ENCODE results near the gene HECW1. TPM values are rescaled to one million over a fixed set of nuclear protein-coding genes. Genes with fewer than 3 reads are reported as not detected.
A peak's percentile ranks its signal among the peaks of the same experiment; 100 is the strongest.

Gene HECW1
- total and polyA plus RNA-seq, 10 of the 15 experiments (the other 5 are each of a cell fraction or from before 2014, with no cell fraction given) = under 0.01 to 0.31 (median 0.04) TPM; not detected in 3

DNA sequence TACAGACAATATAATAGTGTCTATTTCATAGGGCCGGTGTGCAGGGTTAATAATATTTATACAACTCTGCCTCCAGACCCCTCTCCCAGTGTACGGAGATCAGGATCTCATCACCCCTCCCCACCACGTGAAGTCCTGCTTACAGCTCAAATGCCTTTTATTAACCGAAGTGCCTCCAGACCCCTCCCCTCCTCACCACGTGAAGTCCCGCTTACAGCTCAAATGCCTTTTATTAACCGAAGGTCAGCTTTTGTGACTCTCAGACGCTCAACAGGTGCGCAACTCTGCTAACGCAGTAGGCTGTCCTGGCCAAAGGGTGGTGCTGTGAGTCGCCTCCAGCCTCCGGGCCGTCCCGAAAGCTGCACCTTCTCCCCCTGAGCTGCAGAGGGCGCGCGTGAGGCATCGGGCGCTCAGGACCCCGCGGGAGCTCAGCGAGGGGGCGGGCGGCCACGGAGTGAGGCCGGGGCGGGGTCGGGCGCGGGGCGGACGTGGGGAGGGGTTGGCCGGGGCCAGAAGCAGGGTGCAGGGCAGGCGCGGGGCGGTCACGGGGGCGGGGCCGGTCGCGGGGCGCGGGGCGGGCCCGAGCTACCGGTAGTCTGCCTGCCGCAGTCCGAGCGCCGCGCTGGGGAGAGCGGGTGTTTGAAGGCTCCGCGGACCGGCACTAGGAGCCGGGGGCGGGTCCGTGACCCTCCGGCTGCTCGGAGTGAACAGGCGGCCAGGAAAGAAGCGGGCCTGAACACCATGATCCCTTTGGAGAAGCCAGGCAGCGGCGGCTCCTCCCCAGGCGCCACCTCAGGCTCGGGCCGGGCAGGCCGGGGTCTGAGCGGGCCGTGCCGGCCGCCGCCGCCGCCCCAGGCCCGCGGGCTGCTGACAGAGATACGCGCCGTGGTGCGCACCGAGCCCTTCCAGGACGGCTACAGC, 470.3 kb downstream of the HECW1 start, which contains the start of gene STK17A (continued):
- TF ChIP-seq, protein P1, sequence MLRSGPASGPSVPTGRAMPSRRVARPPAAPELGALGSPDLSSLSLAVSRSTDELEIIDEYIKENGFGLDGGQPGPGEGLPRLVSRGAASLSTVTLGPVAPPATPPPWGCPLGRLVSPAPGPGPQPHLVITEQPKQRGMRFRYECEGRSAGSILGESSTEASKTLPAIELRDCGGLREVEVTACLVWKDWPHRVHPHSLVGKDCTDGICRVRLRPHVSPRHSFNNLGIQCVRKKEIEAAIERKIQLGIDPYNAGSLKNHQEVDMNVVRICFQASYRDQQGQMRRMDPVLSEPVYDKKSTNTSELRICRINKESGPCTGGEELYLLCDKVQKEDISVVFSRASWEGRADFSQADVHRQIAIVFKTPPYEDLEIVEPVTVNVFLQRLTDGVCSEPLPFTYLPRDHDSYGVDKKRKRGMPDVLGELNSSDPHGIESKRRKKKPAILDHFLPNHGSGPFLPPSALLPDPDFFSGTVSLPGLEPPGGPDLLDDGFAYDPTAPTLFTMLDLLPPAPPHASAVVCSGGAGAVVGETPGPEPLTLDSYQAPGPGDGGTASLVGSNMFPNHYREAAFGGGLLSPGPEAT (IDR thresholded peaks at IDR 0.05; ENCODE audit: low read depth) = no peak
- TF ChIP-seq STAT3 (IDR thresholded peaks at IDR 0.05; ENCODE audit: low read depth, low read length) (no peak), SREBF1 (IDR thresholded peaks at IDR 0.05; ENCODE audit: low read length) (no peak), TBL1XR1 (IDR thresholded peaks at IDR 0.05; ENCODE audit: low read depth, low read length) (0 out of 2 replicates have a peak, but pooled peaks have one; percentile 44), ZNF622 (IDR thresholded peaks at IDR 0.05) (no peak), FOXK2 (IDR thresholded peaks at IDR 0.05) (no peak), CHD1 (IDR thresholded peaks at IDR 0.05; ENCODE audit: low read depth, low read length) (no peak; the same call in 1 of the 2 replicates), BCL11A (IDR thresholded peaks at IDR 0.05; ENCODE audit: low read depth, low read length) (no peak), MXI1 (IDR thresholded peaks at IDR 0.05; ENCODE audit: low read depth, low read length) (peak; percentile 44; the same call in 1 of the 2 replicates), STAT1 (conservative IDR thresholded peaks at IDR 0.05) (no peak), KLF5 (IDR thresholded peaks at IDR 0.05; ENCODE audit: partially characterized antibody) (no peak), CHD4 (IDR thresholded peaks at IDR 0.05) (no peak)
- TF ChIP-seq, protein P2, sequence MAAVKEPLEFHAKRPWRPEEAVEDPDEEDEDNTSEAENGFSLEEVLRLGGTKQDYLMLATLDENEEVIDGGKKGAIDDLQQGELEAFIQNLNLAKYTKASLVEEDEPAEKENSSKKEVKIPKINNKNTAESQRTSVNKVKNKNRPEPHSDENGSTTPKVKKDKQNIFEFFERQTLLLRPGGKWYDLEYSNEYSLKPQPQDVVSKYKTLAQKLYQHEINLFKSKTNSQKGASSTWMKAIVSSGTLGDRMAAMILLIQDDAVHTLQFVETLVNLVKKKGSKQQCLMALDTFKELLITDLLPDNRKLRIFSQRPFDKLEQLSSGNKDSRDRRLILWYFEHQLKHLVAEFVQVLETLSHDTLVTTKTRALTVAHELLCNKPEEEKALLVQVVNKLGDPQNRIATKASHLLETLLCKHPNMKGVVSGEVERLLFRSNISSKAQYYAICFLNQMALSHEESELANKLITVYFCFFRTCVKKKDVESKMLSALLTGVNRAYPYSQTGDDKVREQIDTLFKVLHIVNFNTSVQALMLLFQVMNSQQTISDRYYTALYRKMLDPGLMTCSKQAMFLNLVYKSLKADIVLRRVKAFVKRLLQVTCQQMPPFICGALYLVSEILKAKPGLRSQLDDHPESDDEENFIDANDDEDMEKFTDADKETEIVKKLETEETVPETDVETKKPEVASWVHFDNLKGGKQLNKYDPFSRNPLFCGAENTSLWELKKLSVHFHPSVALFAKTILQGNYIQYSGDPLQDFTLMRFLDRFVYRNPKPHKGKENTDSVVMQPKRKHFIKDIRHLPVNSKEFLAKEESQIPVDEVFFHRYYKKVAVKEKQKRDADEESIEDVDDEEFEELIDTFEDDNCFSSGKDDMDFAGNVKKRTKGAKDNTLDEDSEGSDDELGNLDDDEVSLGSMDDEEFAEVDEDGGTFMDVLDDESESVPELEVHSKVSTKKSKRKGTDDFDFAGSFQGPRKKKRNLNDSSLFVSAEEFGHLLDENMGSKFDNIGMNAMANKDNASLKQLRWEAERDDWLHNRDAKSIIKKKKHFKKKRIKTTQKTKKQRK (IDR thresholded peaks at IDR 0.05; ENCODE audit: low read depth, low read length) = no peak
- TF ChIP-seq, protein P3, sequence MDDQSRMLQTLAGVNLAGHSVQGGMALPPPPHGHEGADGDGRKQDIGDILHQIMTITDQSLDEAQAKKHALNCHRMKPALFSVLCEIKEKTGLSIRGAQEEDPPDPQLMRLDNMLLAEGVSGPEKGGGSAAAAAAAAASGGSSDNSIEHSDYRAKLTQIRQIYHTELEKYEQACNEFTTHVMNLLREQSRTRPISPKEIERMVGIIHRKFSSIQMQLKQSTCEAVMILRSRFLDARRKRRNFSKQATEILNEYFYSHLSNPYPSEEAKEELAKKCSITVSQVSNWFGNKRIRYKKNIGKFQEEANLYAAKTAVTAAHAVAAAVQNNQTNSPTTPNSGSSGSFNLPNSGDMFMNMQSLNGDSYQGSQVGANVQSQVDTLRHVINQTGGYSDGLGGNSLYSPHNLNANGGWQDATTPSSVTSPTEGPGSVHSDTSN (IDR thresholded peaks at IDR 0.05; ENCODE audit: insufficient replicate concordance, low read depth, low read length) = peak; percentile 78
- TF ChIP-seq, protein P4, sequence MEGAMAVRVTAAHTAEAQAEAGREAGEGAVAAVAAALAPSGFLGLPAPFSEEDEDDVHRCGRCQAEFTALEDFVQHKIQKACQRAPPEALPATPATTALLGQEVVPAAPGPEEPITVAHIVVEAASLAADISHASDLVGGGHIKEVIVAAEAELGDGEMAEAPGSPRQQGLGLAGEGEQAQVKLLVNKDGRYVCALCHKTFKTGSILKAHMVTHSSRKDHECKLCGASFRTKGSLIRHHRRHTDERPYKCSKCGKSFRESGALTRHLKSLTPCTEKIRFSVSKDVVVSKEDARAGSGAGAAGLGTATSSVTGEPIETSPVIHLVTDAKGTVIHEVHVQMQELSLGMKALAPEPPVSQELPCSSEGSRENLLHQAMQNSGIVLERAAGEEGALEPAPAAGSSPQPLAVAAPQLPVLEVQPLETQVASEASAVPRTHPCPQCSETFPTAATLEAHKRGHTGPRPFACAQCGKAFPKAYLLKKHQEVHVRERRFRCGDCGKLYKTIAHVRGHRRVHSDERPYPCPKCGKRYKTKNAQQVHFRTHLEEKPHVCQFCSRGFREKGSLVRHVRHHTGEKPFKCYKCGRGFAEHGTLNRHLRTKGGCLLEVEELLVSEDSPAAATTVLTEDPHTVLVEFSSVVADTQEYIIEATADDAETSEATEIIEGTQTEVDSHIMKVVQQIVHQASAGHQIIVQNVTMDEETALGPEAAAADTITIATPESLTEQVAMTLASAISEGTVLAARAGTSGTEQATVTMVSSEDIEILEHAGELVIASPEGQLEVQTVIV (IDR thresholded peaks at IDR 0.05; ENCODE audit: borderline replicate concordance, partially characterized antibody) = no peak
- TF ChIP-seq, protein P5, sequence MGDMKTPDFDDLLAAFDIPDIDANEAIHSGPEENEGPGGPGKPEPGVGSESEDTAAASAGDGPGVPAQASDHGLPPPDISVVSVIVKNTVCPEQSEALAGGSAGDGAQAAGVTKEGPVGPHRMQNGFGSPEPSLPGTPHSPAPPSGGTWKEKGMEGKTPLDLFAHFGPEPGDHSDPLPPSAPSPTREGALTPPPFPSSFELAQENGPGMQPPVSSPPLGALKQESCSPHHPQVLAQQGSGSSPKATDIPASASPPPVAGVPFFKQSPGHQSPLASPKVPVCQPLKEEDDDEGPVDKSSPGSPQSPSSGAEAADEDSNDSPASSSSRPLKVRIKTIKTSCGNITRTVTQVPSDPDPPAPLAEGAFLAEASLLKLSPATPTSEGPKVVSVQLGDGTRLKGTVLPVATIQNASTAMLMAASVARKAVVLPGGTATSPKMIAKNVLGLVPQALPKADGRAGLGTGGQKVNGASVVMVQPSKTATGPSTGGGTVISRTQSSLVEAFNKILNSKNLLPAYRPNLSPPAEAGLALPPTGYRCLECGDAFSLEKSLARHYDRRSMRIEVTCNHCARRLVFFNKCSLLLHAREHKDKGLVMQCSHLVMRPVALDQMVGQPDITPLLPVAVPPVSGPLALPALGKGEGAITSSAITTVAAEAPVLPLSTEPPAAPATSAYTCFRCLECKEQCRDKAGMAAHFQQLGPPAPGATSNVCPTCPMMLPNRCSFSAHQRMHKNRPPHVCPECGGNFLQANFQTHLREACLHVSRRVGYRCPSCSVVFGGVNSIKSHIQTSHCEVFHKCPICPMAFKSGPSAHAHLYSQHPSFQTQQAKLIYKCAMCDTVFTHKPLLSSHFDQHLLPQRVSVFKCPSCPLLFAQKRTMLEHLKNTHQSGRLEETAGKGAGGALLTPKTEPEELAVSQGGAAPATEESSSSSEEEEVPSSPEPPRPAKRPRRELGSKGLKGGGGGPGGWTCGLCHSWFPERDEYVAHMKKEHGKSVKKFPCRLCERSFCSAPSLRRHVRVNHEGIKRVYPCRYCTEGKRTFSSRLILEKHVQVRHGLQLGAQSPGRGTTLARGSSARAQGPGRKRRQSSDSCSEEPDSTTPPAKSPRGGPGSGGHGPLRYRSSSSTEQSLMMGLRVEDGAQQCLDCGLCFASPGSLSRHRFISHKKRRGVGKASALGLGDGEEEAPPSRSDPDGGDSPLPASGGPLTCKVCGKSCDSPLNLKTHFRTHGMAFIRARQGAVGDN (IDR thresholded peaks at IDR 0.05) = peak; percentile 72

All from GM12878 (cell line).